IMR-90 (cell line): ENCODE data around the gene LTN1.

Source experiments
- CHD1 ChIP-seq: IDR thresholded peaks from 2 replicates; pipeline ENCODE4 v1.6.1; 2012; ENCODE audit warnings: low read depth, low read length, improper control_type of control experiment
- POLR2A ChIP-seq: IDR thresholded peaks from 2 replicates; pipeline ENCODE4 v1.6.1; 2012; ENCODE audit warnings: mild to moderate bottlenecking, low read depth, low read length
- RAD21 ChIP-seq: IDR thresholded peaks from 2 replicates; pipeline ENCODE4 v1.6.1; 2012; ENCODE audit warnings: low read length, improper control_type of control experiment
- RCOR1 ChIP-seq: IDR thresholded peaks from 2 replicates; pipeline ENCODE4 v1.6.1; 2012; ENCODE audit warnings: mild to moderate bottlenecking, low read length, improper control_type of control experiment; ENCODE audit not compliant: insufficient replicate concordance
- RFX5 ChIP-seq: IDR thresholded peaks from 2 replicates; pipeline ENCODE4 v1.8.0; 2012; ENCODE audit warnings: low read depth, mild to moderate bottlenecking, low read length, moderate library complexity
- TF ChIP-seq, protein P1 (sequence below): conservative IDR thresholded peaks from 2 replicates; pipeline ENCODE4 v1.5.1; 2012; ENCODE audit warnings: mild to moderate bottlenecking, low read depth, low read length, improper control_type of control experiment

DNA sequence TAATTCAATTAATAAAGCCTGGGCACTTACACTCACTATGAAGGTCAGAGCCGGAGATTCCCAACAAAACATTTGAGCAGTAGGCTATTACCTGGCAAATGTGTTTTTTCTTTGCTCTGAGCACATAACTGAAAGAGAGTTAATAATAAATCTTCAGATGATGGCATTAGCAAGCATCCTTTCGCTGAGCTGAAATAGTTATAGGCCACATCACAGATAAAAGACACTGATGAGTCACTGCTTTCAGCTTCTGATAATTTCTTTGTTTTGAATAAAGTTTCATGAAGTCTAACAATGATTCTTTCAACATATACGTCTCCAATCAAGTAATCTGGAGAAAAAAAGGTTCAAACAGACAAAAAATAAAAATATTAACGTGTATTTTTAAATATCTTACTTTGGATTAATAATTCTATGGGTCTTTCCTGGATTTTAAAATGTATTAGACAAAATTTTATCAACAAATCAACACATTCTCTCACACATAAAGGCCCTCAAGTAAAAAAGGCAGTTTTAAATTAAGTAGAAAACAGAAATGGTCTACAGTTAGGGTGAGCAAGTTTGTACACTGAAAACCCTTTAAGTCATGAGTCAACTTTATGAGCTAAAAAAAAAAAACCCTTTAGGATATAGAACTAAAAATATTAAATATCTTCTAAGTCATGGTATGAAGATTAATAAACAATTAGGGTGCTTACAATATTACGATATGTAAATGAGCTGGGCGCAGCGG is 33.1 kb downstream of the LTN1 start:
- TF ChIP-seq, protein P1, sequence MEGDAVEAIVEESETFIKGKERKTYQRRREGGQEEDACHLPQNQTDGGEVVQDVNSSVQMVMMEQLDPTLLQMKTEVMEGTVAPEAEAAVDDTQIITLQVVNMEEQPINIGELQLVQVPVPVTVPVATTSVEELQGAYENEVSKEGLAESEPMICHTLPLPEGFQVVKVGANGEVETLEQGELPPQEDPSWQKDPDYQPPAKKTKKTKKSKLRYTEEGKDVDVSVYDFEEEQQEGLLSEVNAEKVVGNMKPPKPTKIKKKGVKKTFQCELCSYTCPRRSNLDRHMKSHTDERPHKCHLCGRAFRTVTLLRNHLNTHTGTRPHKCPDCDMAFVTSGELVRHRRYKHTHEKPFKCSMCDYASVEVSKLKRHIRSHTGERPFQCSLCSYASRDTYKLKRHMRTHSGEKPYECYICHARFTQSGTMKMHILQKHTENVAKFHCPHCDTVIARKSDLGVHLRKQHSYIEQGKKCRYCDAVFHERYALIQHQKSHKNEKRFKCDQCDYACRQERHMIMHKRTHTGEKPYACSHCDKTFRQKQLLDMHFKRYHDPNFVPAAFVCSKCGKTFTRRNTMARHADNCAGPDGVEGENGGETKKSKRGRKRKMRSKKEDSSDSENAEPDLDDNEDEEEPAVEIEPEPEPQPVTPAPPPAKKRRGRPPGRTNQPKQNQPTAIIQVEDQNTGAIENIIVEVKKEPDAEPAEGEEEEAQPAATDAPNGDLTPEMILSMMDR: no peak
- TF ChIP-seq RCOR1: no peak
- TF ChIP-seq RAD21: no peak
- TF ChIP-seq RFX5: no peak
- no peak for TF ChIP-seq POLR2A
- TF ChIP-seq CHD1: no peak
